ENCODE data around the gene COPG2. TPM values are rescaled to one million over a fixed set of nuclear protein-coding genes. Genes with fewer than 3 reads are reported as not detected.
"Not testable (repeated sequence)": the region's sequence is repeated elsewhere in the genome, so short reads cannot be mapped to it uniquely, and the experiment has no call there.

The COPG2 gene
- polyA plus RNA-seq, 1 of the 3 experiments (the other 2 are of a cell fraction), result 44.3 TPM

- H2AFZ ChIP-seq (ENCODE audit: low read depth); H4K20me1 ChIP-seq (ENCODE audit: insufficient read depth); H3K4me1 ChIP-seq (ENCODE audit: control insufficient read depth in 1 of 2, insufficient read depth in 2 of 2, low read depth in 1 of 2, low read length in 1 of 2); H3F3A ChIP-seq (replicated peaks; ENCODE audit: insufficient read depth); H3K9ac ChIP-seq; H3K9me3 ChIP-seq; H3K79me2 ChIP-seq (ENCODE audit: insufficient read depth); DNase-seq; CTCF ChIA-PET; H3K9me2 ChIP-seq; H3K4me2 ChIP-seq; POLR2A ChIA-PET; H3K36me3 ChIP-seq (replicated peaks in 1 of 2; ENCODE audit: control insufficient read depth in 1 of 2, insufficient read depth in 2 of 2, low read length in 1 of 2); H3K27me3 ChIP-seq (ENCODE audit: insufficient read depth); H3K4me3 ChIP-seq (ENCODE audit: low read depth in 2 of 2, low read length in 1 of 2); H3K27ac ChIP-seq (ENCODE audit: low read depth in 2 of 2, low read length in 1 of 2): not testable (repeated sequence)
- 88% methylated on average over 17 of the region's 17 CpGs for WGBS (ENCODE audit: low lambda C conversion rate)
These were observed 140.7 kb downstream of the COPG2 start for GRCh38 chr7:130527752-130528355.

GRCh38 chr7:130524628-130525027 lies 143.9 kb downstream of the COPG2 start:
- no peaks in the 10 kb centered on the region for H3K4me1 ChIP-seq (ENCODE audit: control insufficient read depth in 1 of 2, insufficient read depth in 2 of 2, low read depth in 1 of 2, low read length in 1 of 2)
- no peaks in the 10 kb centered on the region for H3F3A ChIP-seq (replicated peaks; ENCODE audit: insufficient read depth)
- H3K9ac ChIP-seq, result no peak overlapping the region
- DNase-seq, result no peak
- no peaks in the 10 kb centered on the region for H3K79me2 ChIP-seq (ENCODE audit: insufficient read depth)
- ChIA-PET CTCF (no interaction called here), POLR2A (no interaction called here)
- H3K4me2 ChIP-seq, result no peak overlapping the region
- TF ChIP-seq FOSL2 (IDR thresholded peaks at IDR 0.05; ENCODE audit: borderline replicate concordance, low read depth) (no peak), JUND (IDR thresholded peaks at IDR 0.05) (no peak), GABPA (IDR thresholded peaks at IDR 0.05; ENCODE audit: low read depth) (no peak), IRF3 (IDR thresholded peaks at IDR 0.05; ENCODE audit: low read depth, low read length) (no peak), YY1 (IDR thresholded peaks at IDR 0.05; ENCODE audit: low read depth) (no peak), CTCF (IDR thresholded peaks at IDR 0.05) (no peak), RCOR1 (IDR thresholded peaks at IDR 0.05; ENCODE audit: low read length) (no peak), TEAD4 (IDR thresholded peaks at IDR 0.05; ENCODE audit: borderline replicate concordance, insufficient read depth) (no peak), EP300 (IDR thresholded peaks at IDR 0.05; ENCODE audit: borderline replicate concordance in 1 of 2, low read depth in 1 of 2, low read length in 1 of 2) (no peak), RFX5 (IDR thresholded peaks at IDR 0.05; ENCODE audit: low read length) (no peak), CHD2 (IDR thresholded peaks at IDR 0.05; ENCODE audit: low read length, partially characterized antibody) (no peak), MXI1 (IDR thresholded peaks at IDR 0.05; ENCODE audit: low read depth, low read length) (no peak)
- peaks cover 15% of the 10 kb centered on the region in 2 experiments for H3K36me3 ChIP-seq (replicated peaks in 1 of 2; ENCODE audit: control insufficient read depth in 1 of 2, insufficient read depth in 2 of 2, low read length in 1 of 2)
- H3K27me3 ChIP-seq (ENCODE audit: insufficient read depth), result no peaks in the 10 kb centered on the region
- WGBS (ENCODE audit: low lambda C conversion rate), result 83% methylated on average over 5 of the region's 5 CpGs
- H3K9me2 ChIP-seq, result no peaks in the 10 kb centered on the region
- H4K20me1 ChIP-seq (ENCODE audit: insufficient read depth), result no peaks in the 10 kb centered on the region
- H3K27ac ChIP-seq (ENCODE audit: low read depth in 2 of 2, low read length in 1 of 2), result no peak overlapping the region
- H2AFZ ChIP-seq (ENCODE audit: low read depth), result no peak overlapping the region
- no peak overlapping the region for H3K4me3 ChIP-seq (ENCODE audit: low read depth in 2 of 2, low read length in 1 of 2)
- no peaks in the 10 kb centered on the region for H3K9me3 ChIP-seq

GRCh38 chr7:130523519-130524125 lies 144.9 kb downstream of the COPG2 start:
- H3K4me1 ChIP-seq (ENCODE audit: control insufficient read depth in 1 of 2, insufficient read depth in 2 of 2, low read depth in 1 of 2, low read length in 1 of 2); CTCF ChIA-PET; H3K4me3 ChIP-seq (ENCODE audit: low read depth in 2 of 2, low read length in 1 of 2); H2AFZ ChIP-seq (ENCODE audit: low read depth); H3K4me2 ChIP-seq; H3K9me3 ChIP-seq; H3K9me2 ChIP-seq; H3K79me2 ChIP-seq (ENCODE audit: insufficient read depth); H3K27me3 ChIP-seq (ENCODE audit: insufficient read depth); H4K20me1 ChIP-seq (ENCODE audit: insufficient read depth); H3K27ac ChIP-seq (ENCODE audit: low read depth in 2 of 2, low read length in 1 of 2); DNase-seq; H3K9ac ChIP-seq; H3F3A ChIP-seq (replicated peaks; ENCODE audit: insufficient read depth); POLR2A ChIA-PET: not testable (repeated sequence)
- H3K36me3 ChIP-seq (replicated peaks in 1 of 2; ENCODE audit: control insufficient read depth in 1 of 2, insufficient read depth in 2 of 2, low read length in 1 of 2), result peaks cover 14 to 18% of the 10 kb centered on the region in 2 experiments
- WGBS (ENCODE audit: low lambda C conversion rate), result 96% methylated on average over 17 of the region's 17 CpGs

All from SK-N-SH (cell line).